PC-3 (cell line): ENCODE measurements around the gene SCAANT1.

Source experiments
- EZH2 ChIP-seq: fragments of 300-600 bp; sonication (generic); IDR thresholded peaks from one replicate; pipeline ENCODE4 v1.6.1; 2017; ENCODE audit warnings: antibody characterized with exemption, mild to moderate bottlenecking, low read length; ENCODE audit not compliant: unreplicated experiment
- TF ChIP-seq, protein P1 (sequence below): fragments of 300-600 bp; sonication (generic); conservative IDR thresholded peaks from 2 replicates; pipeline ENCODE4 v1.5.1; 2017; ENCODE audit warnings: antibody characterized with exemption, low read depth, mild to moderate bottlenecking, low read length

- TF ChIP-seq, protein P1, sequence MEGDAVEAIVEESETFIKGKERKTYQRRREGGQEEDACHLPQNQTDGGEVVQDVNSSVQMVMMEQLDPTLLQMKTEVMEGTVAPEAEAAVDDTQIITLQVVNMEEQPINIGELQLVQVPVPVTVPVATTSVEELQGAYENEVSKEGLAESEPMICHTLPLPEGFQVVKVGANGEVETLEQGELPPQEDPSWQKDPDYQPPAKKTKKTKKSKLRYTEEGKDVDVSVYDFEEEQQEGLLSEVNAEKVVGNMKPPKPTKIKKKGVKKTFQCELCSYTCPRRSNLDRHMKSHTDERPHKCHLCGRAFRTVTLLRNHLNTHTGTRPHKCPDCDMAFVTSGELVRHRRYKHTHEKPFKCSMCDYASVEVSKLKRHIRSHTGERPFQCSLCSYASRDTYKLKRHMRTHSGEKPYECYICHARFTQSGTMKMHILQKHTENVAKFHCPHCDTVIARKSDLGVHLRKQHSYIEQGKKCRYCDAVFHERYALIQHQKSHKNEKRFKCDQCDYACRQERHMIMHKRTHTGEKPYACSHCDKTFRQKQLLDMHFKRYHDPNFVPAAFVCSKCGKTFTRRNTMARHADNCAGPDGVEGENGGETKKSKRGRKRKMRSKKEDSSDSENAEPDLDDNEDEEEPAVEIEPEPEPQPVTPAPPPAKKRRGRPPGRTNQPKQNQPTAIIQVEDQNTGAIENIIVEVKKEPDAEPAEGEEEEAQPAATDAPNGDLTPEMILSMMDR = no peak
- TF ChIP-seq EZH2 = no peak
These were observed 42.0 kb upstream of the SCAANT1 start for GRCh38 chr3:63954182-63954581.
